WTC11 (cell line): ENCODE data around the gene WFDC6. TPM values are rescaled to one million over a fixed set of nuclear protein-coding genes. Genes with fewer than 3 reads are reported as not detected.
A peak's percentile ranks its signal among the peaks of the same experiment; 100 is the strongest.

Experiments used
- ATAC-seq: fragments of 200-7000 bp; cut with Tn5 transposase; 2 replicates; pipeline ENCODE4 v1.10.0; 2021; ENCODE audit warnings: mild to moderate bottlenecking, moderate library complexity
- CTCF ChIA-PET: fragments of 300-600 bp; sonication (Branson Sonifier 250); formaldehyde crosslinking; loops from one replicate; lab custom pipeline; 2021; ENCODE audit warnings: antibody characterized with exemption; lab: Charles Lee
- POLR2A ChIA-PET: fragments of 350-600 bp; sonication (Branson Sonifier 250); formaldehyde crosslinking; loops from one replicate; lab custom pipeline; 2021; ENCODE audit warnings: antibody characterized with exemption; lab: Charles Lee
- DNase-seq: peaks from one replicate; pipeline ENCODE4 v3.0.0; 2021; ENCODE audit warnings: low spot score
- H3K27ac Mint-ChIP-seq: 2 replicates; pipeline ENCODE4 v1.8.0; 2021; ENCODE audit warnings: mixed read lengths
- H3K27me3 Mint-ChIP-seq: 2 replicates; pipeline ENCODE4 v1.8.0; 2021; ENCODE audit warnings: low read depth, mild to moderate bottlenecking, moderate library complexity, mixed read lengths
- H3K36me3 Mint-ChIP-seq: 2 replicates; pipeline ENCODE4 v1.8.0; 2021; ENCODE audit warnings: mixed read lengths
- H3K4me1 Mint-ChIP-seq: 2 replicates; pipeline ENCODE4 v1.8.0; 2022; ENCODE audit warnings: mixed read lengths
- H3K4me3 Mint-ChIP-seq: 2 replicates; pipeline ENCODE4 v1.8.0; 2021; ENCODE audit warnings: mild to moderate bottlenecking, moderate library complexity, mixed read lengths
- H3K9me3 Mint-ChIP-seq: 2 replicates; pipeline ENCODE4 v1.8.0; 2021; ENCODE audit warnings: mixed read lengths
- CREB1 ChIP-seq: sonication (generic); formaldehyde crosslinking; IDR thresholded peaks from 2 replicates; pipeline ENCODE4 v1.8.0; 2023; ENCODE audit warnings: mild to moderate bottlenecking, missing genetic modification reagents
- ESRRA ChIP-seq: sonication (generic); formaldehyde crosslinking; IDR thresholded peaks from 2 replicates; pipeline ENCODE4 v1.8.1; 2022; ENCODE audit warnings: mild to moderate bottlenecking, missing genetic modification reagents, borderline replicate concordance
- FOXK1 ChIP-seq: sonication (generic); formaldehyde crosslinking; IDR thresholded peaks from 2 replicates; pipeline ENCODE4 v1.8.0; 2022; ENCODE audit warnings: mild to moderate bottlenecking, moderate library complexity, missing genetic modification reagents
- FOXP1 ChIP-seq: sonication (generic); formaldehyde crosslinking; IDR thresholded peaks from 2 replicates; pipeline ENCODE4 v1.8.0; 2022; ENCODE audit warnings: missing genetic modification reagents, mild to moderate bottlenecking, moderate library complexity, borderline replicate concordance
- GABPB1 ChIP-seq: sonication (generic); formaldehyde crosslinking; IDR thresholded peaks from 2 replicates; pipeline ENCODE4 v1.8.1; 2023; ENCODE audit warnings: mild to moderate bottlenecking, missing genetic modification reagents
- JAZF1 ChIP-seq: fragments of 250-450 bp; sonication (Bioruptor Pico); IDR thresholded peaks from 2 replicates; pipeline ENCODE4 v1.9.0; 2021; ENCODE audit warnings: moderate library complexity, mild to moderate bottlenecking, inconsistent platforms
- MXD4 ChIP-seq: fragments of 250-450 bp; sonication (Bioruptor Pico); IDR thresholded peaks from 2 replicates; pipeline ENCODE4 v1.8.0; 2021; ENCODE audit warnings: mild to moderate bottlenecking, moderate library complexity, borderline replicate concordance
- MYBL2 ChIP-seq: sonication (generic); formaldehyde crosslinking; IDR thresholded peaks from 2 replicates; pipeline ENCODE4 v1.8.1; 2023; ENCODE audit warnings: mild to moderate bottlenecking, moderate library complexity, missing genetic modification reagents
- NR2C2 ChIP-seq: sonication (generic); formaldehyde crosslinking; IDR thresholded peaks from 2 replicates; pipeline ENCODE4 v1.8.0; 2022; ENCODE audit warnings: mild to moderate bottlenecking, missing genetic modification reagents
- NR3C1 ChIP-seq: sonication (generic); formaldehyde crosslinking; conservative IDR thresholded peaks from 2 replicates; pipeline ENCODE4 v1.8.1; 2023; ENCODE audit warnings: low read depth, mild to moderate bottlenecking, missing genetic modification reagents
- SMAD4 ChIP-seq: sonication (generic); formaldehyde crosslinking; IDR thresholded peaks from 2 replicates; pipeline ENCODE4 v1.8.0; 2022; ENCODE audit warnings: mild to moderate bottlenecking, missing genetic modification reagents
- ZNF121 ChIP-seq: sonication (generic); formaldehyde crosslinking; IDR thresholded peaks from 2 replicates; pipeline ENCODE4 v1.8.0; 2023; ENCODE audit warnings: missing genetic modification reagents
- ZNF219 ChIP-seq: sonication (generic); formaldehyde crosslinking; IDR thresholded peaks from 2 replicates; pipeline ENCODE4 v1.8.0; 2023; ENCODE audit warnings: missing genetic modification reagents, mild to moderate bottlenecking, borderline replicate concordance
- ZNF416 ChIP-seq: fragments of 250-450 bp; sonication (Bioruptor Pico); IDR thresholded peaks from 2 replicates; pipeline ENCODE4 v1.9.0; 2021; ENCODE audit warnings: mild to moderate bottlenecking, inconsistent platforms
- ZNF423 ChIP-seq: fragments of 250-450 bp; sonication (Bioruptor Pico); IDR thresholded peaks from 2 replicates; pipeline ENCODE4 v2.1.2; 2022; ENCODE audit warnings: mild to moderate bottlenecking, moderate library complexity
- total RNA-seq: library from RNA; stranded (reverse); gene quantifications from 3 replicates; pipeline ENCODE4 v1.2.3, GENCODE V29; 2021
- TF ChIP-seq, protein P1 (sequence below): sonication (generic); formaldehyde crosslinking; IDR thresholded peaks from 2 replicates; pipeline ENCODE4 v1.8.1; 2022; ENCODE audit warnings: low read depth, mild to moderate bottlenecking, moderate library complexity, missing genetic modification reagents, borderline replicate concordance
- TF ChIP-seq, protein P2 (sequence below): sonication (generic); formaldehyde crosslinking; IDR thresholded peaks from 2 replicates; pipeline ENCODE4 v1.8.1; 2023; ENCODE audit warnings: mild to moderate bottlenecking, missing genetic modification reagents, borderline replicate concordance
- TF ChIP-seq, protein P3 (sequence below): sonication (generic); formaldehyde crosslinking; IDR thresholded peaks from 2 replicates; pipeline ENCODE4 v1.8.1; 2022; ENCODE audit warnings: missing genetic modification reagents, borderline replicate concordance
- TF ChIP-seq, protein P4 (sequence below): sonication (generic); formaldehyde crosslinking; conservative IDR thresholded peaks from 2 replicates; pipeline ENCODE4 v1.8.1; 2022; ENCODE audit warnings: mild to moderate bottlenecking, missing genetic modification reagents
- TF ChIP-seq, protein P5 (sequence below): fragments of 250-450 bp; sonication (Bioruptor Pico); IDR thresholded peaks from 2 replicates; pipeline ENCODE4 v1.8.0; 2021; ENCODE audit warnings: mild to moderate bottlenecking
- TF ChIP-seq, protein P6 (sequence below): sonication (generic); formaldehyde crosslinking; IDR thresholded peaks from 2 replicates; pipeline ENCODE4 v1.8.0; 2022; ENCODE audit warnings: mild to moderate bottlenecking, missing genetic modification reagents

The WFDC6 gene
- total RNA-seq, 1 experiment from 2014 or later: not detected

DNA sequence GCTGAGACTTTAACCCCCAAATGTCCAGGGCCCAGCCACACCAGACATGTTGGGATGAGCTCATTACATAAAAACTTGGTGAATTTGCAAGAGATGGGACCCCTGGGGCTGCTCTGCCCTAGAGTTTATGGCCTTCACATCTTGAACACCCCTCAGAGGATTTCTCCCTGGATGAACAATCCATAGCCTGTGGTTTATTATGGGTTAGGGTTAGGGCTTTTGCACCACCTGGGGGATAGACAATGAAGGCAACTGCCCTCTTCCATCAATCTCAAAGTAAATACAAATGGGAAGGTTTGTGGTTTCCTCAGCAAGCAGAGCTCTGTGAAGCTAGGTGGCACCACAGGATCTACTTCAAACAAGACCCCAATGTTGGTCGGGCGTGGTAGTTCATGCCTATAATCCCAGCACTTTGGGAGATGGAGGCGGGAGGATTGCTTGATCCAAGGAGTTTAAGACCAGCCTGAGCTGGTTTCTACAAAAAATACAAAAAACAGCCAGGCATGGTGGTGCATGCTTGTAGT is 41.2 kb downstream of the WFDC6 start:
- CTCF ChIA-PET: interaction anchor here (0.5 to 5.2 kb wide), 14 partner anchors 11 to 905 kb away, joined by 3 to 34 read pairs (median 4); partner anchors contain the start of genes WFDC10A and WFDC6
- TF ChIP-seq FOXP1 (CRISPR knock-in tag): no peak
- TF ChIP-seq FOXK1: no peak
- TF ChIP-seq, protein P1, sequence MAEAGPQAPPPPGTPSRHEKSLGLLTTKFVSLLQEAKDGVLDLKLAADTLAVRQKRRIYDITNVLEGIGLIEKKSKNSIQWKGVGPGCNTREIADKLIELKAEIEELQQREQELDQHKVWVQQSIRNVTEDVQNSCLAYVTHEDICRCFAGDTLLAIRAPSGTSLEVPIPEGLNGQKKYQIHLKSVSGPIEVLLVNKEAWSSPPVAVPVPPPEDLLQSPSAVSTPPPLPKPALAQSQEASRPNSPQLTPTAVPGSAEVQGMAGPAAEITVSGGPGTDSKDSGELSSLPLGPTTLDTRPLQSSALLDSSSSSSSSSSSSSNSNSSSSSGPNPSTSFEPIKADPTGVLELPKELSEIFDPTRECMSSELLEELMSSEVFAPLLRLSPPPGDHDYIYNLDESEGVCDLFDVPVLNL (CRISPR knock-in tag): no peak
- TF ChIP-seq ZNF121 (CRISPR knock-in tag): no peak
- ATAC-seq: peak; percentile 59
- H3K4me1 Mint-ChIP-seq: 0 out of 2 replicates have a peak, but pooled peaks cover 4% of the 10 kb centered on the region
- H3K27ac Mint-ChIP-seq: no peak overlapping the region
- H3K36me3 Mint-ChIP-seq: no peaks in the 10 kb centered on the region
- H3K27me3 Mint-ChIP-seq: no peaks in the 10 kb centered on the region
- DNase-seq: no peak
- H3K9me3 Mint-ChIP-seq: no peaks in the 10 kb centered on the region
- POLR2A ChIA-PET: no interaction called here
- H3K4me3 Mint-ChIP-seq: no peak overlapping the region

DNA sequence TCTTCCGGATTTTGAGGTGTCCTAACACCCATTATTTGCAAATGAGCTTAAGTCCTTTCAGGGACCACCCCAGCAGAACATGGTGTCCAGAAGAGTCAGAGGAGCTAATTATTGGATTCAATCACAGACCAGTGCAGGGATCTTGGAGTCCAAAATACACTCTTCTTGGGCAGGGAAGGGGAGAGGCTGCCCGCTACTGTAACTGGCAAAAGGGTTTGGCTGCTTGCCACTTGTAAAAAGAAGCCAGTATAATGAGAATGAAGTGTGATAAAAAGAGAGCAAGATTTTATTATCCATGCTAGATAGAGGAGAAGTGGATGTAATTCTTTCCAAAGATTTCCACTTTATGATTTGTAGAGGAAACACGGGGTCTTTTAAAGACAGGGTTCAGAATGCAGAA is 43.1 kb downstream of the WFDC6 start:
- Mint-ChIP-seq H3K9me3 (no peaks in the 10 kb centered on the region), H3K36me3 (no peaks in the 10 kb centered on the region), H3K4me3 (no peak overlapping the region), H3K4me1 (0 out of 2 replicates have a peak, but pooled peaks cover 4% of the 10 kb centered on the region), H3K27me3 (no peaks in the 10 kb centered on the region), H3K27ac (no peak overlapping the region)
- DNase-seq (no peak), ATAC-seq (no peak)
- ChIA-PET POLR2A (no interaction called here), CTCF (interaction anchor here (1.1 to 5.2 kb wide), 2 partner anchors 9 to 275 kb away, joined by 4 to 34 read pairs; no protein-coding TSS in a partner anchor)
- TF ChIP-seq CREB1 (CRISPR knock-in tag) (no peak), ZNF416 (no peak), GABPB1 (CRISPR knock-in tag) (no peak), ZNF423 (CRISPR knock-in tag) (no peak)

DNA sequence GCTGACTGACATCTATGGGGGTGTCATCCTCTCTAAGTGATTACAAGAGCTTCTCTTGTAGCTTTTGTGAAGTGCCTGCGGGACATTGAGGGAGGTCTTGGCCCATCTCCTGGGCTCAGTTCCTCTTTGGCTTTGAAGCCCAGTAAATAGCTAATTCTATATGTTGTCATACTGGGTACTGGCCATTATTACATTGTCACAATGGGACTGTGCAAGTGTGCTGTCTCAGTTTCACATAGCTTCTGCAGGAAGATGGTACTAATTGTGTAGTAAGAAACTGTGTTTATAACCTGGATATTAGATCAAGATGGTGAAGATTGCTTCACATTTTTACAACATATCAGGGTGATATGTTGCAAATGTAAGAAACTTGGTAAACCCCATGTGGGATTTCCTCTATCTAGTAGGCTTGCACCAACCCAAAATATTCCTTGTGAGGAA is 43.8 kb downstream of the WFDC6 start:
- H3K4me1 Mint-ChIP-seq: 0 out of 2 replicates have a peak, but pooled peaks cover 4% of the 10 kb centered on the region
- H3K9me3 Mint-ChIP-seq: no peaks in the 10 kb centered on the region
- no peak overlapping the region for H3K4me3 Mint-ChIP-seq
- ChIA-PET CTCF (interaction anchor here (5.2 kb wide), 1 partner anchor 275 kb away, joined by 34 read pairs; no protein-coding TSS in a partner anchor), POLR2A (no interaction called here)
- no peaks in the 10 kb centered on the region for H3K27me3 Mint-ChIP-seq
- ATAC-seq: no peak
- no peak for DNase-seq
- no peaks in the 10 kb centered on the region for H3K36me3 Mint-ChIP-seq
- H3K27ac Mint-ChIP-seq: no peak overlapping the region
- TF ChIP-seq, protein P2, sequence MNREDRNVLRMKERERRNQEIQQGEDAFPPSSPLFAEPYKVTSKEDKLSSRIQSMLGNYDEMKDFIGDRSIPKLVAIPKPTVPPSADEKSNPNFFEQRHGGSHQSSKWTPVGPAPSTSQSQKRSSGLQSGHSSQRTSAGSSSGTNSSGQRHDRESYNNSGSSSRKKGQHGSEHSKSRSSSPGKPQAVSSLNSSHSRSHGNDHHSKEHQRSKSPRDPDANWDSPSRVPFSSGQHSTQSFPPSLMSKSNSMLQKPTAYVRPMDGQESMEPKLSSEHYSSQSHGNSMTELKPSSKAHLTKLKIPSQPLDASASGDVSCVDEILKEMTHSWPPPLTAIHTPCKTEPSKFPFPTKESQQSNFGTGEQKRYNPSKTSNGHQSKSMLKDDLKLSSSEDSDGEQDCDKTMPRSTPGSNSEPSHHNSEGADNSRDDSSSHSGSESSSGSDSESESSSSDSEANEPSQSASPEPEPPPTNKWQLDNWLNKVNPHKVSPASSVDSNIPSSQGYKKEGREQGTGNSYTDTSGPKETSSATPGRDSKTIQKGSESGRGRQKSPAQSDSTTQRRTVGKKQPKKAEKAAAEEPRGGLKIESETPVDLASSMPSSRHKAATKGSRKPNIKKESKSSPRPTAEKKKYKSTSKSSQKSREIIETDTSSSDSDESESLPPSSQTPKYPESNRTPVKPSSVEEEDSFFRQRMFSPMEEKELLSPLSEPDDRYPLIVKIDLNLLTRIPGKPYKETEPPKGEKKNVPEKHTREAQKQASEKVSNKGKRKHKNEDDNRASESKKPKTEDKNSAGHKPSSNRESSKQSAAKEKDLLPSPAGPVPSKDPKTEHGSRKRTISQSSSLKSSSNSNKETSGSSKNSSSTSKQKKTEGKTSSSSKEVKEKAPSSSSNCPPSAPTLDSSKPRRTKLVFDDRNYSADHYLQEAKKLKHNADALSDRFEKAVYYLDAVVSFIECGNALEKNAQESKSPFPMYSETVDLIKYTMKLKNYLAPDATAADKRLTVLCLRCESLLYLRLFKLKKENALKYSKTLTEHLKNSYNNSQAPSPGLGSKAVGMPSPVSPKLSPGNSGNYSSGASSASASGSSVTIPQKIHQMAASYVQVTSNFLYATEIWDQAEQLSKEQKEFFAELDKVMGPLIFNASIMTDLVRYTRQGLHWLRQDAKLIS (CRISPR knock-in tag): no peak
- no peak for TF ChIP-seq MXD4 (CRISPR knock-in tag)
- TF ChIP-seq NR3C1 (CRISPR knock-in tag): no peak
- no peak for TF ChIP-seq JAZF1 (CRISPR knock-in tag)
- TF ChIP-seq, protein P3, sequence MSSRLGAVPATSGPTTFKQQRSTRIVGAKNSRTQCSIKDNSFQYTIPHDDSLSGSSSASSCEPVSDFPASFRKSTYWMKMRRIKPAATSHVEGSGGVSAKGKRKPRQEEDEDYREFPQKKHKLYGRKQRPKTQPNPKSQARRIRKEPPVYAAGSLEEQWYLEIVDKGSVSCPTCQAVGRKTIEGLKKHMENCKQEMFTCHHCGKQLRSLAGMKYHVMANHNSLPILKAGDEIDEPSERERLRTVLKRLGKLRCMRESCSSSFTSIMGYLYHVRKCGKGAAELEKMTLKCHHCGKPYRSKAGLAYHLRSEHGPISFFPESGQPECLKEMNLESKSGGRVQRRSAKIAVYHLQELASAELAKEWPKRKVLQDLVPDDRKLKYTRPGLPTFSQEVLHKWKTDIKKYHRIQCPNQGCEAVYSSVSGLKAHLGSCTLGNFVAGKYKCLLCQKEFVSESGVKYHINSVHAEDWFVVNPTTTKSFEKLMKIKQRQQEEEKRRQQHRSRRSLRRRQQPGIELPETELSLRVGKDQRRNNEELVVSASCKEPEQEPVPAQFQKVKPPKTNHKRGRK (CRISPR knock-in tag): no peak
- no peak for TF ChIP-seq MYBL2 (CRISPR knock-in tag)
- TF ChIP-seq NR2C2 (CRISPR knock-in tag): no peak
- TF ChIP-seq ESRRA (CRISPR knock-in tag): no peak
- TF ChIP-seq ZNF121 (CRISPR knock-in tag): no peak
- TF ChIP-seq, protein P4, sequence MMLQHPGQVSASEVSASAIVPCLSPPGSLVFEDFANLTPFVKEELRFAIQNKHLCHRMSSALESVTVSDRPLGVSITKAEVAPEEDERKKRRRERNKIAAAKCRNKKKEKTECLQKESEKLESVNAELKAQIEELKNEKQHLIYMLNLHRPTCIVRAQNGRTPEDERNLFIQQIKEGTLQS (CRISPR knock-in tag): no peak
- no peak for TF ChIP-seq SMAD4
- TF ChIP-seq, protein P5, sequence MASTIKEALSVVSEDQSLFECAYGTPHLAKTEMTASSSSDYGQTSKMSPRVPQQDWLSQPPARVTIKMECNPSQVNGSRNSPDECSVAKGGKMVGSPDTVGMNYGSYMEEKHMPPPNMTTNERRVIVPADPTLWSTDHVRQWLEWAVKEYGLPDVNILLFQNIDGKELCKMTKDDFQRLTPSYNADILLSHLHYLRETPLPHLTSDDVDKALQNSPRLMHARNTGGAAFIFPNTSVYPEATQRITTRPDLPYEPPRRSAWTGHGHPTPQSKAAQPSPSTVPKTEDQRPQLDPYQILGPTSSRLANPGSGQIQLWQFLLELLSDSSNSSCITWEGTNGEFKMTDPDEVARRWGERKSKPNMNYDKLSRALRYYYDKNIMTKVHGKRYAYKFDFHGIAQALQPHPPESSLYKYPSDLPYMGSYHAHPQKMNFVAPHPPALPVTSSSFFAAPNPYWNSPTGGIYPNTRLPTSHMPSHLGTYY (CRISPR knock-in tag): no peak
- TF ChIP-seq, protein P6, sequence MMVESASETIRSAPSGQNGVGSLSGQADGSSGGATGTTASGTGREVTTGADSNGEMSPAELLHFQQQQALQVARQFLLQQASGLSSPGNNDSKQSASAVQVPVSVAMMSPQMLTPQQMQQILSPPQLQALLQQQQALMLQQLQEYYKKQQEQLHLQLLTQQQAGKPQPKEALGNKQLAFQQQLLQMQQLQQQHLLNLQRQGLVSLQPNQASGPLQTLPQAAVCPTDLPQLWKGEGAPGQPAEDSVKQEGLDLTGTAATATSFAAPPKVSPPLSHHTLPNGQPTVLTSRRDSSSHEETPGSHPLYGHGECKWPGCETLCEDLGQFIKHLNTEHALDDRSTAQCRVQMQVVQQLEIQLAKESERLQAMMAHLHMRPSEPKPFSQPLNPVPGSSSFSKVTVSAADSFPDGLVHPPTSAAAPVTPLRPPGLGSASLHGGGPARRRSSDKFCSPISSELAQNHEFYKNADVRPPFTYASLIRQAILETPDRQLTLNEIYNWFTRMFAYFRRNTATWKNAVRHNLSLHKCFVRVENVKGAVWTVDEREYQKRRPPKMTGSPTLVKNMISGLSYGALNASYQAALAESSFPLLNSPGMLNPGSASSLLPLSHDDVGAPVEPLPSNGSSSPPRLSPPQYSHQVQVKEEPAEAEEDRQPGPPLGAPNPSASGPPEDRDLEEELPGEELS (CRISPR knock-in tag): no peak
- no peak for TF ChIP-seq ZNF219
